Measurements from ENCODE around the gene TMEM272.

Gene TMEM272

DNA sequence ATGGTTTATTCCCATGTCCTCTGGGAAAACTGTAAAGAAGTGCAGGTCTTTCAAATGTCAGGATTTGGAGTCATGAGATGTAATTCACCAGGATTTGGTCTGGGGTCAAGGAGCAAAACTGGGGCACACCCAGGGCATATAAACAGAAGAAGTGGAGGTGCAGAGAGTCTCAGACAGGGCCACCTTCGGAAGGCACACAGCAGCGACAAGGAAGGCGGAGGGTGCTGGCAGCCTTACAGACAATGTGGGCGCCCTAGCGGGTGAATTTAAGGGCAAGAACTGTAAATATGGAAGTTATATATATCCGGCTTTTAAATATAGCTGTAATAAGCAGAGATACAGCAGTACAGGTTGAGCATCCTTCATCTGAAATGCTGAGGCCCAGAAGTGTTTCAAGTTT lies 72.2 kb downstream of the TMEM272 start:
- H3K9ac ChIP-seq (ENCODE audit: low read depth, low read length, poor library complexity), result no peak overlapping the region
- H3K27ac ChIP-seq (replicated peaks; ENCODE audit: low read length), result no peak overlapping the region
- no peak overlapping the region for H3K4me3 ChIP-seq (ENCODE audit: low read length in 2 of 2)
- peaks cover under 1 to 3% of the 10 kb centered on the region in 2 donors for H3K4me1 ChIP-seq (ENCODE audit: control insufficient read depth in 2 of 2, insufficient read depth in 1 of 2, low read depth in 1 of 2, low read length in 2 of 2)
- no peak overlapping the region for H2AK5ac ChIP-seq (ENCODE audit: low read depth, low read length)
- H2BK12ac ChIP-seq (ENCODE audit: low read length), result no peak overlapping the region
- no peaks in the 10 kb centered on the region for H3K36me3 ChIP-seq (replicated peaks in 1 of 2; ENCODE audit: control insufficient read depth in 2 of 2, insufficient read depth in 2 of 2, low read length in 2 of 2)
- H2BK120ac ChIP-seq (ENCODE audit: low read depth, low read length), result no peak overlapping the region
- H3K79me1 ChIP-seq (ENCODE audit: low read depth, low read length), result no peaks in the 10 kb centered on the region
- H3K23ac ChIP-seq (ENCODE audit: low read depth, low read length, poor library complexity), result no peak overlapping the region
- no peak overlapping the region for H4K91ac ChIP-seq (ENCODE audit: low read depth, low read length, poor library complexity)
- H3K18ac ChIP-seq (ENCODE audit: low read length), result no peak overlapping the region
- H2AFZ ChIP-seq (ENCODE audit: low read length), result no peak overlapping the region
- H3K4me2 ChIP-seq (ENCODE audit: insufficient read depth, low read length, poor library complexity, severe bottlenecking), result no peak overlapping the region
- H2BK5ac ChIP-seq (ENCODE audit: low read length), result no peak overlapping the region
- DNase-seq (ENCODE audit: low spot score), result no peak
- no peak overlapping the region for H3K4ac ChIP-seq (ENCODE audit: low read length)
- H3K14ac ChIP-seq (ENCODE audit: low read length), result no peak overlapping the region
- WGBS, 2 donors (ENCODE audit: extremely low coverage in 2 of 2, insufficient read length in 2 of 2, insufficient replicate concordance in 1 of 2), result no CpG with 5 or more reads among the region's 6 CpGs
- H2BK15ac ChIP-seq (ENCODE audit: low read length), result no peak overlapping the region
- no peak overlapping the region for H4K8ac ChIP-seq (ENCODE audit: low read depth, low read length)
- no peaks in the 10 kb centered on the region for H3K27me3 ChIP-seq (ENCODE audit: control insufficient read depth in 3 of 3, insufficient read depth in 3 of 3, low read depth in 1 of 3, low read length in 3 of 3)
- H3K9me3 ChIP-seq (replicated peaks in 1 of 2; ENCODE audit: control insufficient read depth in 2 of 2, insufficient read depth in 1 of 2, low read depth in 1 of 2, low read length in 2 of 2), result no peaks in the 10 kb centered on the region

GRCh38 chr13:51772105-51772455 lies 72.9 kb downstream of the TMEM272 start:
- H3K4me1 ChIP-seq (ENCODE audit: control insufficient read depth in 2 of 2, insufficient read depth in 1 of 2, low read depth in 1 of 2, low read length in 2 of 2), result peaks cover 0 to 3% of the 10 kb centered on the region in 2 donors
- H3K9ac ChIP-seq (ENCODE audit: low read depth, low read length, poor library complexity), result no peak overlapping the region
- no peaks in the 10 kb centered on the region for H3K9me3 ChIP-seq (replicated peaks in 1 of 2; ENCODE audit: control insufficient read depth in 2 of 2, insufficient read depth in 1 of 2, low read depth in 1 of 2, low read length in 2 of 2)
- no peak overlapping the region for H2BK120ac ChIP-seq (ENCODE audit: low read depth, low read length)
- no peak overlapping the region for H3K14ac ChIP-seq (ENCODE audit: low read length)
- no peak overlapping the region for H3K4me3 ChIP-seq (ENCODE audit: low read length in 2 of 2)
- no peak overlapping the region for H4K8ac ChIP-seq (ENCODE audit: low read depth, low read length)
- H3K27ac ChIP-seq (replicated peaks; ENCODE audit: low read length), result no peak overlapping the region
- H3K36me3 ChIP-seq (replicated peaks in 1 of 2; ENCODE audit: control insufficient read depth in 2 of 2, insufficient read depth in 2 of 2, low read length in 2 of 2), result peaks cover 0 to 2% of the 10 kb centered on the region in 2 donors
- no peak overlapping the region for H3K4ac ChIP-seq (ENCODE audit: low read length)
- H2BK5ac ChIP-seq (ENCODE audit: low read length), result no peak overlapping the region
- H3K27me3 ChIP-seq (ENCODE audit: control insufficient read depth in 3 of 3, insufficient read depth in 3 of 3, low read depth in 1 of 3, low read length in 3 of 3), result no peaks in the 10 kb centered on the region
- no peak overlapping the region for H3K18ac ChIP-seq (ENCODE audit: low read length)
- H3K23ac ChIP-seq (ENCODE audit: low read depth, low read length, poor library complexity), result no peak overlapping the region
- no peak overlapping the region for H2AK5ac ChIP-seq (ENCODE audit: low read depth, low read length)
- no CpG with 5 or more reads among the region's 9 CpGs for WGBS, 2 donors (ENCODE audit: extremely low coverage in 2 of 2, insufficient read length in 2 of 2, insufficient replicate concordance in 1 of 2)
- DNase-seq (ENCODE audit: low spot score), result no peak
- H2BK12ac ChIP-seq (ENCODE audit: low read length), result no peak overlapping the region
- H2AFZ ChIP-seq (ENCODE audit: low read length), result no peak overlapping the region
- H3K79me1 ChIP-seq (ENCODE audit: low read depth, low read length), result no peaks in the 10 kb centered on the region
- no peak overlapping the region for H2BK15ac ChIP-seq (ENCODE audit: low read length)
- no peak overlapping the region for H3K4me2 ChIP-seq (ENCODE audit: insufficient read depth, low read length, poor library complexity, severe bottlenecking)
- no peak overlapping the region for H4K91ac ChIP-seq (ENCODE audit: low read depth, low read length, poor library complexity)

DNA sequence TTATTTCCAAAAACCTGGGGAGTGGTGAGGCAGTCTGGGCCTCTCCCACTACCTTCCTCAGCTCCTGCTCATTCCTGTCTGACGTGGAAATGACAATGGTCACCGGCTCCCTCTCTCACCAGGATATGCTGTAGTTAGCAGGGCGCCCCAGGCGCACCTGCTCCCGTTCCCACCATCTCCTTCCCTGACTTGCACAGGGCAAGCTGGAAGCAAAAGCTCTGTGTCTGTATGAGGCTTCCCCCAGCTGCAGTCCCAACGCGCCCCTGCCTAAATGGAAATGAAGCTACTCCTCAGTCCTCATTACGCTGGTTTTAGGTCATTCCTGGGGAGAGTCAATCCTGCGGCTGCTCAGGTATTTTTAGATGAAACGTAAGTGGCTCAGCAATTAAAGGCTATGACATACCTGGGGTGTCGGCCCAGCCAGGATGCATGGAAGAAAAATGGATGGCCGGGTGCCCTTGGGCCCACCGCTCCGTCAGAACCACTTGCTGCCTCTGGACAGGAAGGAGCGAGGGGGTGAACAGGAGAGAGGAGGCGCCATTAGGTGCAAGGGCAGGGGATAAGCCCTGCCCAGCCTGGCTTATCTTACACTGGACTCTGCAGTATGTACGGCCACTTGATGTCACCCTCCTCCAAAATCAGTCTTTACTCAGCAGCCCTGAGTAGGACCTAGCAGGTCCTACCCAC lies 73.4 kb downstream of the TMEM272 start:
- no CpG with 5 or more reads among the region's 17 CpGs for WGBS, 2 donors (ENCODE audit: extremely low coverage in 2 of 2, insufficient read length in 2 of 2, insufficient replicate concordance in 1 of 2)

DNA sequence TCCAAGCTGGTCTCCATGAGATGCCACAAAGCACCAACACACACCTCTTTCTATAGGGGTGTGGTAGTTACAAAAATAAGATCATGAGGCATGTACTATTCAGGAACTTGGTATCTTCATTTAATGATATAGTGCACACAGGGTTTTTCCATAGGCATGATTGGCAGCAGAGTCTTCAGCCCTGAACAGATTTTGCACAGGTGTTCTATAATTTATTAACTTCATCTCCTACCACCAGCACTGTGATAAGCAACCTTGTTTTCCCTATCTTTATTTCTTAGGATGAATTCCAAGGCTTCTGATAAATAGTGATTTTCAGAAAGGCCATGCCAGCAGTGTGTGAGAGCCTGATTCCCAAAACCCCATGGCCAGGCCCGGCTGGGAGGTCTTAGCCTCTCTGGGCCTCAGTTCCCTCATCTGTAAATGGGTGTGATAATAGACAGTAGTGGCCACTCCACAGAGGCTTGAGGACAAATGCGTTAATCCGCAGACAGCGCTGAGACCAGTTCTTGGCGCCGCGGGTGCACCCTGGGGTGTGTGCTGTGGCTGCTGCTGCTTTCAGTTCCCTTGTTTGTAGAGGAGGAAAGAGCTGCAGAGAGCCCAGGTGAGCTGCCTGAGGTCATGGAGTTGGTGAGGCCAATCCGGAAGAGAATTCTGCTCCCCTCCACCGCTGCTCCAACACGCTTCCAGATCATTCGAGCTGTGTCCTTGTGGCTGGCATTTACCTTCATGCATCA lies 74.1 kb downstream of the TMEM272 start:
- no peak overlapping the region for H3K4me2 ChIP-seq (ENCODE audit: insufficient read depth, low read length, poor library complexity, severe bottlenecking)
- H3K4ac ChIP-seq (ENCODE audit: low read length), result no peak overlapping the region
- H2AFZ ChIP-seq (ENCODE audit: low read length), result no peak overlapping the region
- WGBS, 2 donors (ENCODE audit: extremely low coverage in 2 of 2, insufficient read length in 2 of 2, insufficient replicate concordance in 1 of 2), result no CpG with 5 or more reads among the region's 11 CpGs
- no peak overlapping the region for H3K4me3 ChIP-seq (ENCODE audit: low read length in 2 of 2)
- H3K18ac ChIP-seq (ENCODE audit: low read length), result no peak overlapping the region
- no peak overlapping the region for H2AK5ac ChIP-seq (ENCODE audit: low read depth, low read length)
- no peak overlapping the region for H2BK120ac ChIP-seq (ENCODE audit: low read depth, low read length)
- no peak overlapping the region for H3K27ac ChIP-seq (replicated peaks; ENCODE audit: low read length)
- H2BK5ac ChIP-seq (ENCODE audit: low read length), result no peak overlapping the region
- H4K91ac ChIP-seq (ENCODE audit: low read depth, low read length, poor library complexity), result no peak overlapping the region
- H3K79me1 ChIP-seq (ENCODE audit: low read depth, low read length), result no peaks in the 10 kb centered on the region
- peaks cover 0 to 13% of the 10 kb centered on the region in 2 donors for H3K36me3 ChIP-seq (replicated peaks in 1 of 2; ENCODE audit: control insufficient read depth in 2 of 2, insufficient read depth in 2 of 2, low read length in 2 of 2)
- no peak overlapping the region for H2BK12ac ChIP-seq (ENCODE audit: low read length)
- H3K9me3 ChIP-seq (replicated peaks in 1 of 2; ENCODE audit: control insufficient read depth in 2 of 2, insufficient read depth in 1 of 2, low read depth in 1 of 2, low read length in 2 of 2), result no peaks in the 10 kb centered on the region
- H3K14ac ChIP-seq (ENCODE audit: low read length), result no peak overlapping the region
- no peak overlapping the region for H3K9ac ChIP-seq (ENCODE audit: low read depth, low read length, poor library complexity)
- H3K4me1 ChIP-seq (ENCODE audit: control insufficient read depth in 2 of 2, insufficient read depth in 1 of 2, low read depth in 1 of 2, low read length in 2 of 2), result peaks cover 0 to 3% of the 10 kb centered on the region in 2 donors
- H3K27me3 ChIP-seq (ENCODE audit: control insufficient read depth in 3 of 3, insufficient read depth in 3 of 3, low read depth in 1 of 3, low read length in 3 of 3), result no peaks in the 10 kb centered on the region
- H2BK15ac ChIP-seq (ENCODE audit: low read length), result no peak overlapping the region
- DNase-seq (ENCODE audit: low spot score), result no peak
- no peak overlapping the region for H3K23ac ChIP-seq (ENCODE audit: low read depth, low read length, poor library complexity)
- no peak overlapping the region for H4K8ac ChIP-seq (ENCODE audit: low read depth, low read length)

More for the DNA sequence above, 73.4 kb downstream of the TMEM272 start:
- no peak overlapping the region for H4K8ac ChIP-seq (ENCODE audit: low read depth, low read length)
- H3K4me3 ChIP-seq (ENCODE audit: low read length in 2 of 2), result no peak overlapping the region
- no peak overlapping the region for H2BK12ac ChIP-seq (ENCODE audit: low read length)
- H3K9ac ChIP-seq (ENCODE audit: low read depth, low read length, poor library complexity), result no peak overlapping the region
- no peak overlapping the region for H3K4ac ChIP-seq (ENCODE audit: low read length)
- no peak overlapping the region for H2AK5ac ChIP-seq (ENCODE audit: low read depth, low read length)
- H2BK5ac ChIP-seq (ENCODE audit: low read length), result no peak overlapping the region
- DNase-seq (ENCODE audit: low spot score), result no peak
- H3K9me3 ChIP-seq (replicated peaks in 1 of 2; ENCODE audit: control insufficient read depth in 2 of 2, insufficient read depth in 1 of 2, low read depth in 1 of 2, low read length in 2 of 2), result no peaks in the 10 kb centered on the region
- H2AFZ ChIP-seq (ENCODE audit: low read length), result no peak overlapping the region
- H3K4me1 ChIP-seq (ENCODE audit: control insufficient read depth in 2 of 2, insufficient read depth in 1 of 2, low read depth in 1 of 2, low read length in 2 of 2), result peaks cover 0 to 3% of the 10 kb centered on the region in 2 donors
- H4K91ac ChIP-seq (ENCODE audit: low read depth, low read length, poor library complexity), result no peak overlapping the region
- no peaks in the 10 kb centered on the region for H3K27me3 ChIP-seq (ENCODE audit: control insufficient read depth in 3 of 3, insufficient read depth in 3 of 3, low read depth in 1 of 3, low read length in 3 of 3)
- H2BK120ac ChIP-seq (ENCODE audit: low read depth, low read length), result no peak overlapping the region
- H3K36me3 ChIP-seq (replicated peaks in 1 of 2; ENCODE audit: control insufficient read depth in 2 of 2, insufficient read depth in 2 of 2, low read length in 2 of 2), result peaks cover 0 to 7% of the 10 kb centered on the region in 2 donors
- H3K23ac ChIP-seq (ENCODE audit: low read depth, low read length, poor library complexity), result no peak overlapping the region
- no peak overlapping the region for H3K14ac ChIP-seq (ENCODE audit: low read length)
- H3K79me1 ChIP-seq (ENCODE audit: low read depth, low read length), result no peaks in the 10 kb centered on the region
- H3K27ac ChIP-seq (replicated peaks; ENCODE audit: low read length), result no peak overlapping the region
- H3K4me2 ChIP-seq (ENCODE audit: insufficient read depth, low read length, poor library complexity, severe bottlenecking), result no peak overlapping the region
- no peak overlapping the region for H3K18ac ChIP-seq (ENCODE audit: low read length)
- H2BK15ac ChIP-seq (ENCODE audit: low read length), result no peak overlapping the region
